HG03432 (cell line): Measurements from ENCODE around the gene SNRPD3.

Source experiments
- ATAC-seq: cut with Tn5 transposase; IDR thresholded peaks from one replicate; pipeline ENCODE4 v1.9.1; 2021; ENCODE audit warnings: mild to moderate bottlenecking, moderate library complexity; ENCODE audit not compliant: unreplicated experiment

SNRPD3 gene

GRCh38 chr22:24555165-24556039, at the start of gene SNRPD3:
TSS of gene SNRPD3 (plus strand) at chr22:24555999. CDS start at chr22:24557675, 1,676 bp downstream.
- ATAC-seq = peak; percentile 75

DNA sequence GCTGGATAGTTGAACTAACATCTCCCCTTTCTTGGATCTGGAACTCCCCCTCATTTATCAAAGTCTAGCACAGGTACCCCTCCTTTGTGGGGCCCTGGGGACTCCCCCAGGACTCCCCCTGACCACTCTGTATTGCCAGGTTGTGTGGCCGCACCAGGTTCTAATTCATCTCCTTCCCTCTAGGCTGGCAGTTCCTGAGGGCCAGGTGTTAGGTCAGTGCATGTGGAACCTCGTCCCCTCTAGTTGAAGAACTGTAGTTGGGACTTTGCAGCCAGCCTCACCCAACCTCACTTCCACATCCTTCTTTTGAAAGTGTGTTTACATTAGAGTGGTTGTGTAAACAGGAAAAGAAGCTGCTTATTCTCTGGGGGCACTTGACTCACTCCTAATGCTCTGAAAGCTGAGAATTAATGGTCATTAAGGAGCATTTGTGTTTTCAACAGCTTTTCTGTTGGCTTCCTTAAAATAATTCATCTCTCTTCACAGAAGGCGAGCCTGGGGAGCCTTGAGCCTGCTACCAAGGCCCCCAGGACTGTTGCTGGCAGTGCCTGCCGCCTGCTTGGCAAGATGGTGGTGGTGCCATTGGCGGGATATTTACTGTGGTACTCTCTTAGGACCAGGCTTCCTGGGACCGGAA, 48.9 kb upstream of the SNRPD3 start:
- ATAC-seq = no peak

- no peak for ATAC-seq
Observed at GRCh38 chr22:24507716-24508115, 48.1 kb upstream of the SNRPD3 start.

DNA sequence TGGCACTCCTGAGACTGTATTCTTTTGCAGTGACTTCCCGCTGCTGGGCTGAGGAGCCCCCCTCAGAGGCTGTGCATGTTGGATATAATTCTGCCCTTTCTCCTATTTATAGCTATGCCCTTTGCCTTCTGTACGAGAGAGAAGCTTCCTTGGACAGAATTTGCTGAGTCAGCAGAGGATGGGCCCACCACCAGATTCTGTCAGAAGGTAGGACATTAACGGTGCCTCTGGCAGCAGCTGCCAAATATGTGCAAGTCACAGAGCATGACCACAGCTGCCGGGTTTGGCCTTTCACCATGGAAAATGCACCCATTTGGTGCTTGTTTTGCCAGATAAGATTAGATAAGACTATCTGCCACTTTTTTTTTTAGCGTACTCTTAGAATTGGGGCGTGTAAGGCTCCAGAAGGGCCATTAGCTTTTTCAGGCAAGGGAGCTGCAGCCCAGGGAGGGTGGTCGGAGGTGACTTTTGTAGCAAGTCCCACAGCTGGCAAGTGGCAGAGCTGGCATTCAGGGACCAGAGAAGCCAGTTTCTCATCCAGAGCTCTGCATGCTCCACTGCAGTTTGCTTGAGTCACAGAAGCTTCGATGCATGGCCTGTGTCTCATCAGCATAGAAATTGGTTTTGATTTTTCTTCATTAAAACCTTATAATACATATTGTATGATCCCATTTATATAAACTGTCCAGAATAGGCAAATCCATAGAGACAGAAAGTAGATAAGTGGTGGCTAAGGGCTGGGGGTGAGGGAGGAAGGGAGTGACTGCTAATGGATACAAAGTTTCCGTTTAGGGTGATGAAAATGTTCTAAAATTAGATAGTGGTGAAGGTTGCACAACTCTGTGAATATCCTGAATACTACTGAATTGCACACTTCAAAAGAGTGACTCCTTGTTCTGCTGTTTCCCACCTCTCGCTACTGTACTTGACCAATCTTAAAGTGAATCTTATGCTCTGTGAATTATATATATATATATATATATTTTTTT, 44.9 kb upstream of the SNRPD3 start:
- no peak for ATAC-seq

- no peak for ATAC-seq
Observed at GRCh38 chr22:24512043-24512442, 43.8 kb upstream of the SNRPD3 start.

DNA sequence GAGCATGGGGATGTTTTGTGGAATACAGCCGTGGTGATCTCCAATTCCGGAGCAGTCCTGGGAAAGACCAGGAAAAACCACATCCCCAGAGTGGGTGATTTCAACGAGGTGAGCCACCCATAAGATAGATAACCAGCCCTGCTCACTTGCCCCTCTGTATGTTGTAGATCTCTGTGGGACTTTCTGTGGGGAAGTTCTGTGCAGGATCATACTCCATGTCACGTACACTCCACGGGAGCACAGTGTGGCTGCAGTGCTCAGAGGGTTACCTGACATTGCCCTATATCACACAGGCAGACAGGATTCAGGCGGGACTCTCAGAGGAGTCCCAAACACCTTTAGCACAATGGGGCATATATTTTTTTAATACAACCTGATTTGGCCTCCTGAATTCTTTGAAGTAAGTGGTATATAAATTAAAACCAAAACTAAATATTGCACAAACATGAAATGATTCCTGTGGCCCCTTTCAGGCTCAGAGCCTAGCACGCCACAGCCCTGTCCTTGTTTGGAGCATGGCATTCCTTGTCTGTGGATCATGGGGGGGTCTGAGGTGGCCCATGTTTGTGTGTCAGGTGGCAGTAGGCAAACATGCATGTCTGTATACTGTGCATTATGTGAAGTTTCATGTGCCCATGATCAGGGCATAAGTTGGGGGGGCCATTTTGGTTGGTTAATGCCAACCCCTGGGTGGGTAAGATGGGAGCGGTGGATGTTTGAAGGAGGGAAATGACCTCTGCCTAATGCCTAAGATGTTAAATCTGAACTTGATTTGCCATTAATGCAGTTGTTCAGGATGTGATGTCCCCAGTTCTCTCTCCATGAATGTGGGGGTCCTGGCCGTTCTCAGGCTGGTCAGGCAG, 42.2 kb upstream of the SNRPD3 start:
- ATAC-seq = no peak

DNA sequence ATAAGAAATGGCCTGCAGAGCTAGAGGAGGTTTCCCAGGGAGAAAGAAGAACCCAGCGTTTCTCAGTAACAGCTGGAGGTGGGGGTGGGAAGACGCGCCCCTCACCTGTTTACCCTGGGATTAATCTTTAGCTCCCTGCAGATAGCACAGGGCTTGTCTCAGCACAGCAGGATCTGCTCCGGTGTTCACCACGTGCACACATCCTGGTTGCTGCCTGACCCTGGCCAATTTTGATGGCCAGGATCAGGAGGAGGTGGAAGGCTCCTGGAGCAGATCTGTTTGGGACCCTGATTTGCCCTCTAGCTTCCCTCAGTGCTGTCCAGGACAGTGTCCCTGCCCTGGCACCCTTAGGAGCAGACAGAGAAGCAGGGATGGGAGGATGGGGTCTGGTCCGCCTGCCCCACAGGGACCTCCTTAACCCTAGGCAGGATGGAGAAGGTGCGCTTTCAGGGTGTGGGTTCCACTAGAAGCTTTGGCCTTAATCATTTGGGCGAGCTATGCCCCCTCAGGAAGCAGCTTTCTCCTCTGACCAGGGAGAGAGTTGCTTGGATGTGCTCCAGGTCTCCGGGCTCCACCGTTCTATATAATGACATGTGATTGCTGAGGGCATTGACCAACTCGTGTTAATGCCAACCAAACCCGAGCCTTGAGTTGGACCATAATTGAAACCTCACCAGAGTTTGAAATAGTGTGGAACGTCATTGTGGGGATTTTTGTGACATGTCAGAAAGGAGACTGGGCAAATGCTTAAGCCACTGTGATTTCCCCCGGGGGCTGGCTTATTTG, 41.4 kb upstream of the SNRPD3 start:
- ATAC-seq = no peak

DNA sequence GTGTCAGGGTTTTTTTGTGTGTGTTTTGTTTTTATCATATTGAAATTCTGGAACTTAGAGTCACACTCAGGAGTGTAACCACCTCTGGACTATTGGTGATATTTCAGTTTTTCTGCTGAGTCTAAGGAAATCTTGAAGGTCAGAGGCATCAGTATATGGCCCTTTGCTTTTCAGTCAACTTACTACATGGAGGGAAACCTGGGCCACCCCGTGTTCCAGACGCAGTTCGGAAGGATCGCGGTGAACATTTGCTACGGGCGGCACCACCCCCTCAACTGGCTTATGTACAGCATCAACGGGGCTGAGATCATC, 40.8 kb upstream of the SNRPD3 start:
- ATAC-seq = no peak

DNA sequence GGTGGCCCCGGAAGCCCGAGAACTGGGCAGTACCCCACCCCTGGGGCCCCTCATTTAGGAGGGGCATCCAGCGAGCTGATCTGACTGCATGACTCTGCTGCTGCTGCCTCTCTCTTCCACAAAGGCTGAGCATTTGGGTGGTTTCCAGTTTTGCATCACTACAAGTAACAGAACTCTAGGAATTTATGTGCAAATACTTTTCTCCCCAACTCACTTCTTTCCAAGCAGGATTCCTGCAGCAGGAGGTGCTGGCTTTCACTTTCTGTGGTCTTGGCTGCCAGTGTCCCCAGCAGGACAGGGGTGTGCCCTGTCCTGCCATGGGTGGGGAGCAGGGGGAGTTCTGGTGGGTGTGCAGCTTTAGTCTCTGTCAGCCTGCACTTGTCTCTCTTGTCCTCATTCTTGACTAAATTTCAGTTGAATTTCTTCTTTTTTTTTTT, 39.5 kb upstream of the SNRPD3 start:
- ATAC-seq = no peak

GRCh38 chr22:24517446-24517845, 38.4 kb upstream of the SNRPD3 start:
- ATAC-seq = no peak

DNA sequence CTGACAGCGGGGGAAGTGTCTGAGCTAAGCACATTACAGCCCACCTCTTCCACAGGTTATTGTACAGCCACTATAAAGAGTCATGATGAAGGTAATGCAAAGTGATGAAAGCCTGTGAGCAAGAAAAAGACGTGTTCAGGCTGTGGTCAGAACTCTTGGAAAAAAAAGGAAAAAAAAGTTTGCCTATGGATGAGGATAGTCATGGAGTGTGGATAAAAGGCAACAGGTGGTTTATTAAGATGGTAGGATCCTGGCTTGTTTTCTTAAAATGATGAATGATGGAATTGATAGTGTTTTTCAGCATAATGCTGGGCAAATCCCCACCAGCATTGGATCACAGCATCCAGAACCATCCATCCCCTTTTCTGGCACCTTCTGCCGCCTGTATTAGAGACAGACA, 37.6 kb upstream of the SNRPD3 start:
- no peak for ATAC-seq

DNA sequence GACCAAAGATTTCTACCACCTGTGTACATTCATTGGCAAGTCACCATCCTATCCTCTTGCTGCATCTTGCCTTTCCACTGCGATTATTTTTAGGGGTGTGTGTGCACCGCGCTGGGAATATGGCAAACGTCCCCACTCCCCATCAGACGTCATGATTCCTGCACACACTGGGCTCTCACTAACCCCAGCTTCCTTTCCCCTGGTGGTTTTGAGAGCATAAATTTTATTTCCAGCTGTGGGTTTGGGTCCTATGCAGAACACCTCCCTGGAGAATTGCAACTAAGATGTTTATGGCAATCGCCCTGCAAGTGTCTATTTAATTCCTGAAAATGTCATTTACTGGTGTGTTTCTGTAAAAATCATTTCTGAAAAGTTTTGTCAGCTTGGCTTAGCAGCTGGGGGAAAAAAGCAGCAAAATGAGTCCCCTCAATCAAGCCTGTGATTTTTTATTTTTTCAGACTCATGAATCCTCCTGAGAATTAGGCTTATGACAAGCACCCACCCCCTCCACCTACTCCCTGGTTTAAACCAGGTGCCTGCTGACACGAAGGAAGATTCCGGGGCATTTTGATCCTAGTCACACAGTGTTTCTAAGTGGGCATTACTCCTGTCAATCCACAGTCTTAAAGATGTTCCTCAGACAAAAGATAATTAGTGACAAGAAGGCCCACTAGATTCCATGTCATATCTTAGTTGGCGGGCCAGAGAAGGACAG, 36.9 kb upstream of the SNRPD3 start:
- ATAC-seq = no peak

GRCh38 chr22:24519496-24519895, 36.3 kb upstream of the SNRPD3 start:
- no peak for ATAC-seq

GRCh38 chr22:24521791-24522245, 34.0 kb upstream of the SNRPD3 start:
- ATAC-seq = no peak

- ATAC-seq = no peak
Observed at GRCh38 chr22:24523873-24524272, 31.9 kb upstream of the SNRPD3 start.

DNA sequence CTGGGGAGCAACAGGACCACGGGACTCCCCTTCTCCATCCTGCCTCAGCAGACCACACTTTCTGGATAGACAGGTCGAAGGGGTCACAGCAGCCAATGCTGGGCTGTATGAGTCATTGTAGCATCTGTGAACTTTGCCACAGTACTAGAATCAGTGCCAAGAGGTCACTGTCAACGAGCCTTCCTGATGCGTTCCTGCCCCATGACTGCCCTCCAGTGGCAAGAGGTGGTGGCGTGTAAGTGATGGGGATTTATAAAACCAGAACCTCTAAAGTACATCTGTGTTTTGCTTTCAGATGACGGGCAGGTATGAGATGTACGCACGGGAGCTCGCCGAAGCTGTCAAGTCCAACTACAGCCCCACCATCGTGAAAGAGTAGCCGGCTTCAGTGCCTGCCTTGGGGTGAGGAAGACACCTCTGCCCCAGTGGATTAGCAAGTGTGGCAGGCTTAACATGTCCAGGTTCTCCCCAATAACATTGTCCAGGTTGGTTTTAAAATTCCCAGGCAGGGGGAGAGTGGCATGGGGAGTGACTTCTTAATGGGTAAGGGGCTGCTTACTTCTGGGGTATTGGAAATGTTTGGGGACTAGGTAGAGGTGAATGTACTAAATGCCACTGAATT, 30.3 kb upstream of the SNRPD3 start:
- peak; percentile 78 for ATAC-seq

- no peak for ATAC-seq
Observed at GRCh38 chr22:24526191-24526590, 29.6 kb upstream of the SNRPD3 start.

GRCh38 chr22:24529898-24530297, 25.9 kb upstream of the SNRPD3 start:
- no peak for ATAC-seq
